CD4-positive, alpha-beta T cell treated with Interleukin-6 at 100 ng/mL for 8 hours (primary cell): ENCODE results near the gene ADAMTS3.

ENCODE experiments used
- DNase-seq: peaks from one replicate; pipeline ENCODE4 v3.0.0-alpha.2; 2020; ENCODE audit warnings: mixed read lengths, low spot score

Gene ADAMTS3

DNA sequence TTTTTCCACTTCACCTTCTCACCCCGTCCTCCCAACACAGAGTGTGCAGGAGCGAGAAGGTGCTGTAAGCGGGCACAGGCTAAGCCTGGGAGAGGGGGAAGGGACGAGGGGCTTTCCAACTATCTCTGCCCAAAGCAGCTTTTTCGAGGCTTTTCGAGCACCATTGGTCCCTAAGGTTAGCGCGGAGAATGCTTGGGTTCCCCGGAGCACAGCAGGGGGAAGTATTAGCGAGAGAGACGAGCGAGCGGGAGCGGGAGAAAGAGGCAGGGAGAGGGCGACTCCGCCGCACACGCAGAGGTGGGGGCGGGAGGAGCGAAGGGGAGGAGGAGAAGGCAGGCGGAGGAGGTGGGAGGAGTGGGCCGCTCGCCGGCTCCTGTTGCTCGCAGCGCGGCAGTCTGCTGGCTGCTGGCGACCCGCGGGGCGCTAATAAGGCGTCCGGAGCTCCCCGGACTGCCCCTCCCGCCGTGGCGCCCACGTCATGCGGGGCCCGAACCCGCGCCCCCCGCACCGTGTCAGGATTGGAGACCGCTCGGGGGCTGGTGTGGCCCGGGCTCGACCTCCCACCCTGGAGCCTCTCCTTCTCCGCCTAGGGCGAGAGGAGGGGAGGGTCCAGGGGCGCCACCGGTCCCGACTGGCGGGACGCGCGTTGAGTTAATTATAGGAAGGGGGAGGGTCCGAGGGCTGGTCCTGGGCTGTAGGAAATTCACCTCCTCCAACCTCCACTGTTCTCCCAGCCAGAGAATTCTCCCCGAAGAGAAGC lies at the start of gene ADAMTS3:
ADAMTS3 (minus strand) TSS at position 263 of the 760 bp plus-strand sequence. CDS start 459 bp downstream, outside the sequence.
- no peak for DNase-seq

DNA sequence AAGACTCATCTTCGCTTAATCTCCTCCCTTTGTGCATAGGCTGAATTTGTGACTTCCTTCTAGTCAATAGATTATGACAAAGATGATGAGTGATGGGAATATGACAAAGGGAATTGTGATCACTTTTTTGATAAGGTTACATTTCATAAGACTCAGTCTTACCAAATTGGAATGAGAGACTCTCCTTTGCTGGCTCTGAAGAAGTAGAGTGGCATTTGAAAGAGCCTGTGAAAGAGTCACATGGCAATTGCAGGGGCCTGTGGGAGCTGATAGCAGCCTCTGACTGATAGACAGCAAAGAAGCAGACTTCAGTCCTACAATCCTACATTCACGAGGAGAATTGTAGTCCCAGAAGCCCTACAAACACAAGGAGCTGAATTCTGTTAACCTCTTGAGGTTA lies 44.9 kb upstream of the ADAMTS3 start:
- DNase-seq = no peak

DNA sequence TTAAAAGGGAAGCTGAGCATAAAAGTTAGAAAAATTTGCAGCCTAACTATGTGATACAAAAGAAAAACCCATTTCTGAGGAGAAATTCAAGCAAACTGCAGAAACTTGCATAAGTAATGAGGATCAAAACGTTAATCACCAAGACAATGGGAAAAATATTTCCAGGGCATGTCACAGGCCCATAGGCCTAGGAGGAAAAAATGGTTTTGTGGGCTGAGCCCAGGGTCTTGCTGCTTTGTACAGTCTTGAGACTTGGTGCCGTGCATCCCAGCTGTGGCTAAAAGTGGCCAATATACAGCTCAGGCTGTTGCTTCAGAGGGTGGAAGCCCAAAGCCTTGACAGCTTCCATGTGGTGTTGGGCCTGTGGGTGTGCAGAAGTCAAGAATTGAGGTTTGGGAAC lies 37.7 kb upstream of the ADAMTS3 start:
- no peak for DNase-seq

DNA sequence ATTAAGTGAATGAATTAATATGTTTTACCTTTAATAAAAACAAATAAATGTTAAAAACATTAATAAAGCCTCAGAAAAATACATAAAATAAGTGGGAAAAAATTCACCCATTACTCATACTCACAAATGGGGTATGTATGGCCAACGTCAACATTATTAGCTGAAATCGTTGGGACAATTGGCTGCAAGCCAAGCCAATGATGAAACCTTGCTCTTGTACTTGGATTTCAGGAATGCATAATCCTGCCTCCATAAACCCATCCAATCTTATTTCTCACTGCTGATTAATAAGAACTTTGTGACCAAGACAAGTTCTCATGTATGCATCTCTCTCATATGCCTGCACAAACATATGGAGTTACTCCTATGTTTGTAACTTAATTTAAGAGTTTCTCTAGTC lies 35.3 kb upstream of the ADAMTS3 start:
- no peak for DNase-seq

DNA sequence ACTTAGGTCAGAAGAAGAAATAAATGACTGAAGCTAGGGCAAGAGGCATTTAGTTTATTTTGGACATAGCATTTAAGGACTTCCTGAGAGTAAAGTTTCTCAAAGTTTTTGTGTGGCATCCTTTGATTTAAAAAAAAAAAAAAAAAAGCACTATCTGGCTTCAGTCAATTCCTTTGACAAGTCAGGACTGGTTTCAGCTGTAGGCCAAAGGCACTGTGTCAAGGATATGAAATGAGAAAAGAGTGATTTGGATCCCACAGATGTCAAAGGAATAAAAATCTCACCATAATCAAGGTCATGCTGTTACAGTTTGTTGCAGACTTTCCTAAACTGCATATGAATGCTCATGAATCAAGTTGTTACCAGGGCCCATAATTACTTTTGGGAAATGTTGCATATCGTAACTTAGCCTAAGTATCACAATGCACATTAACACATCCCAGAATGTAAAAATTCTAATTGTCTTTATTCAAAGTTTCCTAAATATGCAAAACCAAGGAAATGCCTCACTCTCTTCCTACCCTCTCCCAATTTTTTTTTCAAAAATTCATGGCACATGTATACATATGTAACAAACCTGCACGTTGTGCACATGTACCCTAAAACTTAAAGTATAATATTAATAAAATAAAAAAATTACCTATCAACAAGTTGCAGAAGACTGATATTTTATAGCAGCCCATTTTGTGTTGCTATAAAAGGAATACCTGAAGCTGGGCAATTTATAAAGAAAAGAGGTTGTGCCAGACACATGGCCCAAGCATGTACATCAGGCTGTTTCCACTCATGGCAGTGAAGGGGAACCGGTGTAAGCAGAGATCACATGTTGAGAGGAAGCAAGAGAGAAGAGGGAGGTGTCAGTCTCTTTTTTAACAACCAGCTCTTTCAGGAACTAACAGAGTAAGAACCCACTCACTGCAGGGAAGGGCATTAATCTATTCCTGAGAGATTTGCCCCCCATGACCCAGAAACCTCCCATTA lies 33.7 kb upstream of the ADAMTS3 start:
- DNase-seq = no peak

DNA sequence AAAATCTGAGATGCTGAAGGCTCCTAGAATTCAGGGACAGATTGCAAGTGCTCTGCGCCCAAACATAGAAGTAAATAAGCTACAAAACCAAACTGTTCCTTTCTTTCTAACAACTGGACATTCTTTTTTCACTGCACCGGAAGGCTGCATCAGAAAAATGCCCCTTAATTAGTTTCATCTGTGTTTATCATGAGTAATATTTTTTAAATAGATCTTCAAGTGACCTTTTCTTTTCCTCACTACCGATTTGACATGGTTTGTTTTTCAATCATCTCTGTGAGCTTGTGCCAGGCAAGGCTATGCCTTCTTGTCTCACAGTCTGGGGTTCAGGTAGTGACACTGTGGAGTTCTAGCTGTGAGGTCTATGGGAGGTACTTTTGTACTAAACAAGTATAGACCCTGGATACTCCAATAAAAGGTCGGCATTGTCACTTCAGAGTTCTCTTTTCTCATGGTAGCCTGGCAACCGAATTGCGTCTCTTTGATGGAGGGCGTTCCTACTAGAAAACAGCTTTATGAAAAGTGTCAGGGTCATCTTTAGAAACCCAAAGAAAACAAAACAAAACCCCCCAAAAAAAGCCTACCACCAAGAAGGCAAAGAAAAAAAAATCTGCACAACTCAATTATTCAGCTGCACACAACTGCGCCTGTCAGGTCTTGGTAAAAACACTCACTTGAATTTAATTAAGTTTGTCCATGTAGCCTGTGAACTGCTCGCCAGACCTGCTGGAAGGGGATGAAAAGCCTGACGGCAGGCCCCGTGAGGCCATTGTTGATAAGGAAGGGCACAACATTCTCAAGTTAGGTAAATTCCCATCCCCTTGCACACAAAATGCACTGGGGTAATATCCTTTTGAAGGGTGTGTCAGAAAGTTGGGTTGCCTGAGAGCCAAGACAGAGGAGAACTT lies 22.8 kb upstream of the ADAMTS3 start:
- DNase-seq = no peak

DNA sequence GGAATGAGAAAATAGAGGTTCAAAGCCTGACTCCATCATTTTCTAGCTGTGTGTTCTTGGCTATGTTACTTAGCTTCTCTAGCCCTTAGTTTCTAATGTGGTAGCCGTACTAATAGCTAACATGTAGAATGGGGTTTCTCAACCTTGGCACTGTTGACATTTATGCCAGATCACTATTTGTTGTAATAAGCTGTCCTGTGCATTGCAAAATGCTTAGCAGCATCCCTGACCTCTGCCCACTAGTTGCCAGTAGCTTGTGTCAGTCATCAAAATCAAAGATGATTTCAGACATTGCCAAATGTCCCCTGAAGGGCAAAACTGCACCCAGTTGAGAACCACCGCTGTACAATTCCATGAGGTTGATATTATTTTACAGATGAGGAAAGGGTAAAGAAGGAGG lies 18.3 kb upstream of the ADAMTS3 start:
- DNase-seq = no peak

DNA sequence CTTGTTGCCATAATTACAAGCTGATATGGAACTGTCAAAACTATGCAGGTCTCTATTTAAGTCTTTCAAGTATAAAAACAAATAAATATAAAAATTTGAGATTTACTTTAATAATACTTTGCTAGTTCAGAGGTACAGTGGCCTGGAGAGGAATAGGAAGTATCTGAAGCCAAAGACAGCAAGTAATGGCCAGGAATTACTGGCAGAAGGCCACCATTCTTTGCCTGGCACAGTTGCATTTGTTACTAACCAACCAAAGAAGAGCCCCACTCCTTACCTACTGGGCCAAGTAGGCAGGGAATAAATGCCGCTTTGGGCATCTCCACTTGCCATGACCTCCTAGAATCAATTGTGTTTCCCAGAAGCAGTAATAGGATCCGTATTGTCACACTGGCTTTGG lies 13.8 kb upstream of the ADAMTS3 start:
- no peak for DNase-seq

DNA sequence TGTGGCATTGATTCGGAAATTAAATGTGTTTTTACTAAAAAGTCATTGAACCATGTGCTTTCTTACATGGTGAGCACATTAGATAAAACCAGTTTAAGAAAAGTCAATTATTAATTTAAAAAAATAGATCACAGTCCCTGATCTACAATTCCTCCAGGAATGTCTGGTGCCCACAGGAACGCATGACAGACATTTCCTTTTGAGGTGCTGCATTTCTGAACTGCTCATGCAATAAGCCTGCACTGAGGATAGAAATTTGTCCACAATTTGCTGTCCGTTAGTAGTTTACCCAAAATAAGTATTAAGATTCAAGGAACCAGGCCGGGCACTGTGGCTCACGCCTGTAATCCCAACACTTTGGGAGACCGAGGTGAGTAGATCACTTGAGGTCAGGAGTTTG lies 8.2 kb upstream of the ADAMTS3 start:
- DNase-seq = no peak

DNA sequence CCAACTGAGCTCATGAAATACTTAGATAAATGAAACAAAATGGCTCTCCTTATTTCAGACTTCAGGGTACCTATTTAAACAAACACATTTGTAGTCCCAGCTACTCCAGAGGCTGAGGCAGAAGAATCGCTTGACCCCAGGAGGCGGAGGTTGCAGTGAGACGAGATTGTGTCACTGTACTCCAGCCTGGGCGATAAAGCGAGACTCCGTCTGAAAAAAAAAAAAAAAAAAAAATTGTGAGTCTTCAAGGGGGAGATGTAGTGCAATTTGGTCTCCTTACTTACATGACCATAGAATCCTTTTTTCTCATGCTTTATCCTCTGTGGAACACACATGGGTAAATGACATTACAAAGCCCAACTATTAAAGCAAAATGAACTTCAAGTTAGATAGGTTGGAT lies 2.3 kb upstream of the ADAMTS3 start:
- DNase-seq = no peak

DNA sequence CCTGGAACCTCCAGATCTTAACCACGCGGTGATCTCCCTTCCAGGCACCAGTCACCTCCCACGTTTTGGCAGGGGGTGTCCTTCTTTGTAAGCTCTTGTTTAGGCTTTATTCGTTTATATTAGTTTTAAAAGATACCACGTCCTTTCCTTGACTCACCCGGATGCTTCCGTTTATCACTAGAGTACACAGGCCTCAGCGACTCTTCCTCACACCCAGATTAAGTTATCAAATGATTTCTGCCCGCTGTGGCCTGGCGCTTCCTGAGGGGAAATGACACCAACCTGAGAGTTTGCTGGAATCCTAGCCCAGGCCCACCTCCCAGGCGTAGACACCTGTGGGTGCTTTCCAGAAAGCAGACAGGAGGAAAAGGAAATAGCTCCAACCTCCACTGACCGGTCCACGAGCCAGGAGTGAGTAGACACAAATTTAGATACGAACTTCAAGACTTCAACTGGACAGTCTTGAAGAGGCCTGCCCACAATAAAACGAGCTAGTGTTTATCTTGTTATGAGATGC lies 756 bp upstream of the ADAMTS3 start:
- DNase-seq = no peak

DNA sequence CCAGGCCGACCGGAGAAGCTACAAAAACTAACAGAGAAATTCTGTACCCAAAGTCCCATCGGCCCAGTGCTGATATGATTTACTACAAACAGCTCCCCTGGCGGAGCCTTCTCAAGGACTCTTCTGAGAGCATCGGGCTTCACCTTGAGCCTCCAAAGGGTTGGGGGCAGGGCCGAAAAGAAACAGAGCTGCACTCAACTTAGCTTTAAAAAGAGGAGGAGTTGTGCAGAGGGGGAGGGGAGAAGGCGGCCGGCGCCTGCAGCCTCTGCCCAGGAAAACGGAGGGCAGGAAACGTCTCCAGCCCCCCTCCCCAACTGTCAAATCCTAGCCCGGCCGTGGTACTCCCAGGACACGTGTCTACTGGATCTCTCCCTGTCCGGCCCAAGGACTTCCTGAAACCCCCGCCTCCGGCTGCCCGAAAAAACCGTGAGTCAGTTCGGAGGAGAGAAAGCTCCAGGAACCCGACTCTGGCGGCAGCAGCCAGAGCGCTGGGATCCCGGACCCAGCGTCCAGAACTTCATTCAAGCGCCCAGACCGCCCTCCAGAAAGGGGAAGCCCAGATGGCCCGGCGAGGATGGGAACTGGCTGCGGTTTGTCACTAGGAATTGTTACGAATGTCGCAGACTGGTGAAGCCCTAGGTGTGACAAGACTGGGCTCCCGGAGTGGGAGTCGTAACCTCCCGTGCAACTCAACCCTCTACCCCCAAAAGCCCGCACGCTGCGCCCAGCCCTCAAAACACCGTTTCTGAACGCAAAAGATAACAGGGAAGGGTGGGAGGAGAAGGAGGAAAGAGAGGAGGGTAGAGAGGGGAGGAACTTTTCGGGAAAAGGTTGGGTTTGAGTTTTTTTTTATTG lies 973 bp downstream of the ADAMTS3 start:
- peak; percentile 1 for DNase-seq

DNA sequence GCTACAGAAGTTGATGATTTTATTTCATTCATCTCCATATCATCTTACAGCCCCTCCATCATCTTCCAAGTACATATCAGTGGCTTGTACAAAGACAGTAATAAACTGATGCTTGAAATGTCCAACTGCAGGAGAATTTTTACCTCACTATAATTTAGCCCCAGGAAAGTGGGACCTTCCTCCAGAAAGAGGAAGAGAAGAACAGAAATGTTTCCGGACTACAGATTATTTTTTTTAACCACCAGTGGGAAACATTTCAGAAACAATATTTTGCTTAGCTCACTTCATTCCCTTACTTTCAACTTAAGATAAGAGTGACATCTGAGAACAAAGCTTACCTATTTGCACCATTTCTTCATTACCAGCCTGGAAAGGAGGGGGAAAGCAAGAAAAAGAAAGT lies 2.0 kb downstream of the ADAMTS3 start:
- DNase-seq = no peak

DNA sequence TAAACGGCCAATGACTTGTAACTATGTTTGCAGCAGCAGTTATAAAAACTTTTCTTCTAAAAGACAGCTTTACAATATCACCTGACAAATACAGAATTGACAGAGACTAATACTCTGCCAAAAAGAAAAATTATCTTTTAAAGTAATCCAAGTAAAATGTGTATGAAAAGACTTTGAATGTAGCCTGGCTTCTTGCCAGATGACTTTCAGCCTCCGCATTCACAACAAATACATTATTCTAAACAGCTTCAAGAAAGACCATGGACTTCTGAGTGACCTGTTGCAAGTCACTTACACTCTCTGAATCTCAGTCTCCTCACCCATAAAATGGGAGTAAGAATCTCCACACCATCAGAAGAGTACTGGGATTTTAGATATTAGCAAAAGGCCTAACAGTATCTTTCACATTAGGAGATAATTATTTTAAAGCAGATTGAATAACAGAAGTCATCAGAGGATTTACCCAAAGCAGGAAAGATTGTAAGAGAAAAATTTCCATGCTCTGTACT lies 2.5 kb downstream of the ADAMTS3 start:
- DNase-seq = no peak

DNA sequence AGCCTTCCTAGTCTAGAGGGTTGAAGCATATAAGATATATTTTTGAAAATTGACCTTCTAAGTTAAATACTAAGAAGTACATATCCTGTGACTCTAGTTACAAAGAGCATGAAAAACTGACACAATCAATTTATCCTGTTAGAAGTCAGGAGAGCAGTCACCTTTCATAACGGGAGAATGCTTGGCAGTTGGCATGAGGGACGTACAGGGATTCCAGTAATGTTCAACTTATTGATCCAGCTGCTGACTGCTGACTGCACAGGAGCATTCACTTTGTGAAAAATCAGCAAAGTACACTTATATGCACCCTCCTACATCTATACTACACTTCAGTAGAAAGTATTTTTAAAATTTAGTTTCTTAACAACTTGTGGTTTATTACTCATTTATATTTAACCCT lies 4.2 kb downstream of the ADAMTS3 start:
- DNase-seq = no peak

DNA sequence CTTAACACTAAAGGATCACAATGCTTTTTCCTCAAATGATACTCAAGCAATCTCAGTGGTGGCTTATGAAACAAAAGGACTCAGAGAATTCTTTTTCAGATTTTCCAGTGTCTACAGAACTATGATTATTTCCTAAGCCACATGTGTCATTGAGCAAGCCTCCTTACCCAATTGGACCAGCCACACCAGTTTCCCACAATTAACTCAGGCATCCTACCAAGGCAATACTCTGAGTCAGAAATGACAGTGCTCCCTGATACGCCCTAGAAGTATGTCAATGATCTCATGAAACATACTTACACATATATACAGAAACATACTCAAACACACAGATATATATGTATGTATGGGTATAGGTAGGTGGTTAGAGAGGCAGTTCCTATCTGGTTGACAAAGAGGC lies 4.8 kb downstream of the ADAMTS3 start:
- DNase-seq = no peak

DNA sequence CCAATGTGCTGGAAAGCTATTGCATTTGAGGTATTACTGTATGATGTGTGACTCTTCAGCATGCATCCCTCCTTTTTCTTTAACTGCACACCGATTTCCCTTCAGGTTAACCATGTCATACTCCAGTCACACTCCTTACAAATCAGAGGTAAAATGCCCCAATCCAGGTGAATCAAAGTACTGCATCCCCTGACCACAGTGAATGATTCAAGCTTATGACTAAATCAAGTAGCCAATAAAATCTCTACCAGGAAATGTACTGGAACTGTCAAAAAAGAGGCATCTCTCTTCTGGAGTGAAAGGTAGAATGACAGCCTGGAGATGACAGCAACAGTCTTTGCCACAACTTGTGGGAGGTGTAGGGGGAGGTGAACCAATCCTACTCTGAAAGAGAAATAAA lies 10.4 kb downstream of the ADAMTS3 start:
- no peak for DNase-seq

DNA sequence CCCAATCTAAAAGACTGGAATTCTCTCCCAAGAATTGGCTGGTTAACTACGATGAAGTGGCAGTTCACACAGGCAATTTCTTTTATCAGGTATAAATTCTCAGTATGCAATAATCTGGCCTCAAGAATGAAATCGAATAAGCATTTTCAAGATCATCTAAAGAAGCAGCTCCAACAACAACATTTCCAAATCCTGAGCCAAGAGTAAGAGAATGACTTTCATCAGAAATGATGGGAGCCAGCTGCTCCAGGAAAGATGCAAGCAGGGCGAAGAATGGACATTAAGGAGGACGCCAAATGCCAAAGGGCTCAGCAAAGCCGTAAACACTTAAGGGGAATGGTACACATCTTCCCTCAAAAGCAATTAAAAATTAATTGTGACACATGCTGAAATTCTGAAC lies 12.0 kb downstream of the ADAMTS3 start:
- no peak for DNase-seq

DNA sequence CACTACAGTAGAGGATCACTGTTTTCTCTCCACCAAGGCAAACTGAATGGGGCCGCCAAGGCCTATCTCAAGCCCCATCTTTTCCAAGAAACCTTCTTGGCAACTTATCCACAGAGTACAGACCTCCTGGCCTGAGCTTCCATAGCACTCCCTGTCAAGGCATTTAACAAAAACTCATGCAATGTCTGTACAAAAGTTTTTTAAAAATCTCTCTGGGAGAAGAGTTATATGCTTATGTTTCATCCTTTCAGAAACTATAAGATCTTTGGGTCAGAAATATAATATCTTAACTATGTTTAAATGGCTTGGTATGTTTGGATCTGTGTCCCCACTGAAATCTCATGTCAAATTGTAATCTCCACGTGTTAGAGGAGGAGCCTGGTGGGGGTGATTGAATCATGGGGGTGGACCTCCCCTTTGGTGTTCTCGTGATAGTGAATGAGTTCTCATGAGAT lies 13.6 kb downstream of the ADAMTS3 start:
- DNase-seq = no peak

DNA sequence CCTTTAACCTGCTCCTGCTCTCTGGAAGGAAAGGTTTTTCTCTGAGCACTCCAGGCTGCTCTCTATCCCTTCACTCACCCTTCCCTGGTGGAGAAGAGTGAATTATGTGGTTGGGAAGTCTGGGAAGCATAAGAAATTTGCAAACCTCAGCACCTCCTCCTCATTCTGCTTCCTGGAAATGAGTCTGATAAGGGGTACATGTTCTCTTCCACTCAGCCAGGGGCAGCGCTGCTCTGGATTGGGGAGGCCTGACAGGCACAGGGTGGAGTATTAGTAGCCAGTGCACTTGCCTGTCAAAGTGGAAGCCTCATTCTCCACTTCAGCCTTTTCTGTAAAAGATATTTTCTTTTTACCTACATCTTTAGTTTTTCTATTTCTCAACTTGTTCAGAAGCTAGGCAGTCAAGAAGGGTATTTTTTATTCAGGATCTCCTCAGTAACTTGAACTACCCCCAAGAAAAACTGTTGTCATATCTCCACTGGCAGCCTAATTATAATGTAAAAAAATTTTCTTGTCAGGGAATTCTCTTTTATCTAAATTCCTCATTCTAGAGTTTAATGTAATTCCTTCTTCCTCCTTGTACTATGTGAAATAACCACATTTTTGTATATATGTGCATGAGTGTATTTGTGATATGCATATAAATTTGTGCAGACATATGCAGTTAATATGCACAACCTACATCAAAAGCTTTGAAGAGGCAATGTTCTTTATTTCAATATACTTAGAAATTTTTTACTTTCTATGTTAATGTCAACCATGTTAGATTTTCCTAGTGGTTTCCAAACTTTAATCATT lies 15.3 kb downstream of the ADAMTS3 start:
- no peak for DNase-seq
